Parathyroid adenoma (tissue), 2 donors: Measurements from ENCODE around the gene MDGA2.

Source experiments
- H2AFZ ChIP-seq: fragments of 300-600 bp; sonication (generic); one replicate; pipeline ENCODE4 v1.7.0; 2017; ENCODE audit warnings: antibody characterized with exemption, mild to moderate bottlenecking
- H3K27ac ChIP-seq: fragments of 300-600 bp; sonication (generic); one replicate; pipeline ENCODE4 v1.7.0; 2017
- H3K27me3 ChIP-seq: fragments of 300-600 bp; sonication (generic); one replicate; pipeline ENCODE4 v1.7.0; 2017; ENCODE audit warnings: low read length; ENCODE audit not compliant: control insufficient read depth, insufficient read depth
- H3K36me3 ChIP-seq: fragments of 300-600 bp; sonication (generic); one replicate; pipeline ENCODE4 v1.7.0; 2017; ENCODE audit warnings: low read length; ENCODE audit not compliant: control insufficient read depth, insufficient read depth
- H3K4me1 ChIP-seq: fragments of 300-600 bp; sonication (generic); one replicate; pipeline ENCODE4 v1.7.0; 2017; ENCODE audit warnings: control low read depth
- H3K4me2 ChIP-seq: fragments of 300-600 bp; sonication (generic); one replicate; pipeline ENCODE4 v1.7.0; 2017; ENCODE audit warnings: low read length
- H3K4me3 ChIP-seq: fragments of 300-600 bp; sonication (generic); one replicate; pipeline ENCODE4 v1.7.0; 2017; ENCODE audit warnings: low read depth, low read length
- H3K79me2 ChIP-seq: fragments of 300-600 bp; sonication (generic); one replicate; pipeline ENCODE4 v1.7.0; 2017; ENCODE audit warnings: control low read depth
- H3K9ac ChIP-seq: fragments of 300-600 bp; sonication (generic); one replicate; pipeline ENCODE4 v1.7.0; 2017; ENCODE audit warnings: mild to moderate bottlenecking
- H3K9me3 ChIP-seq: fragments of 300-600 bp; sonication (generic); one replicate; pipeline ENCODE4 v1.7.0; 2017; ENCODE audit warnings: low read length; ENCODE audit not compliant: control insufficient read depth
- TF ChIP-seq, protein P1 (sequence below): fragments of 300-600 bp; sonication (generic); IDR thresholded peaks from one replicate; pipeline ENCODE4 v1.7.0; 2017; ENCODE audit warnings: antibody characterized with exemption, mild to moderate bottlenecking
- donor health status: primary hyperparathyroidism.

The MDGA2 gene

GRCh38 chr14:47103771-47104170 is 571.6 kb downstream of the MDGA2 start:
- Histone ChIP-seq H3K27ac (no peak overlapping the region), H2AFZ (no peak overlapping the region), H3K79me2 (no peaks in the 10 kb centered on the region), H3K4me1 (no peaks in the 10 kb centered on the region), H3K4me3 (no peak overlapping the region), H3K9ac (no peak overlapping the region), H3K4me2 (no peak overlapping the region), H3K9me3 (no peaks in the 10 kb centered on the region), H3K36me3 (no peaks in the 10 kb centered on the region), H3K27me3 (no peaks in the 10 kb centered on the region)
- TF ChIP-seq, protein P1, sequence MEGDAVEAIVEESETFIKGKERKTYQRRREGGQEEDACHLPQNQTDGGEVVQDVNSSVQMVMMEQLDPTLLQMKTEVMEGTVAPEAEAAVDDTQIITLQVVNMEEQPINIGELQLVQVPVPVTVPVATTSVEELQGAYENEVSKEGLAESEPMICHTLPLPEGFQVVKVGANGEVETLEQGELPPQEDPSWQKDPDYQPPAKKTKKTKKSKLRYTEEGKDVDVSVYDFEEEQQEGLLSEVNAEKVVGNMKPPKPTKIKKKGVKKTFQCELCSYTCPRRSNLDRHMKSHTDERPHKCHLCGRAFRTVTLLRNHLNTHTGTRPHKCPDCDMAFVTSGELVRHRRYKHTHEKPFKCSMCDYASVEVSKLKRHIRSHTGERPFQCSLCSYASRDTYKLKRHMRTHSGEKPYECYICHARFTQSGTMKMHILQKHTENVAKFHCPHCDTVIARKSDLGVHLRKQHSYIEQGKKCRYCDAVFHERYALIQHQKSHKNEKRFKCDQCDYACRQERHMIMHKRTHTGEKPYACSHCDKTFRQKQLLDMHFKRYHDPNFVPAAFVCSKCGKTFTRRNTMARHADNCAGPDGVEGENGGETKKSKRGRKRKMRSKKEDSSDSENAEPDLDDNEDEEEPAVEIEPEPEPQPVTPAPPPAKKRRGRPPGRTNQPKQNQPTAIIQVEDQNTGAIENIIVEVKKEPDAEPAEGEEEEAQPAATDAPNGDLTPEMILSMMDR, result no peak

DNA sequence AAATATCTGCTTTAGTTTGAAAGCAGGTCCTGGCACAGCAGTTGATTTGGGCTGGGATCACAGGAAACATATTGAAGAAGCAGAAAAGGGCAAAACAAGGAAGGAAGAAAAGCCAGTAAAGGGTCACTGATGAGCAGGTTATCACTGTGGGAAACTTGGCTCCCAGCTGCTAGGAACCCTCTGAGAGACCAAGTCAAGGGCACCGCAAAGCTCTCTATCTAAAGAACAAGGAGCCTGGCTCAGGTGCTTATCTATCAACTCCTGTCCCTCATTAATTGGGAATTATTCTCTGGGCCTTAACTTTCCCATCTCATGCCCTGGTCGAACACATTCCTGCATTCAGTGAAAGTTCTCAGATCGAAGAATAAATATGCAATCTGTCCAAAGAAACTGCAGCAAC is 572.9 kb downstream of the MDGA2 start:
- no peak overlapping the region for H3K9ac ChIP-seq
- no peaks in the 10 kb centered on the region for H3K79me2 ChIP-seq
- H3K4me2 ChIP-seq, result no peak overlapping the region
- H3K27ac ChIP-seq, result no peak overlapping the region
- H3K4me3 ChIP-seq, result no peak overlapping the region
- no peaks in the 10 kb centered on the region for H3K36me3 ChIP-seq
- TF ChIP-seq, protein P1, result no peak
- no peak overlapping the region for H2AFZ ChIP-seq
- no peaks in the 10 kb centered on the region for H3K9me3 ChIP-seq
- H3K27me3 ChIP-seq, result no peaks in the 10 kb centered on the region
- H3K4me1 ChIP-seq, result no peaks in the 10 kb centered on the region

DNA sequence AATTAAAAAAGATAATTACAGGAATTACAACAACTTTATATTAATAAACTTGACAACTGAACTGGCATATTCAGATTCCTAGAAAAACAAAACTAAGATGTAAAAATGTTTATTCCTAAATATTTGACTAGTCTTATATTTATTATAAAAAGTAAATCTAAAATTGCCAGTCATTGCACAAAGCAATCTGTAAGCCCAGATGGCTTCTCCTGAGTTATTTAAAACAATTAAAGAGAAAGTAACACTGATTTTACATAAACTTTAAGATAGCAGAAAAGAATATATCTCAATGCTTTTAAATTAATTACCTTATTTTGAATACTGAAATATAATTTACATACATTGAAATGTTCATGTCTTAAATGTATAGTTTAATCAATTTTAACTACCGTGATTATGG is 589.7 kb downstream of the MDGA2 start:
- H3K79me2 ChIP-seq, result no peaks in the 10 kb centered on the region
- no peaks in the 10 kb centered on the region for H3K9me3 ChIP-seq
- no peaks in the 10 kb centered on the region for H3K27me3 ChIP-seq
- no peak overlapping the region for H3K4me2 ChIP-seq
- no peak overlapping the region for H3K4me3 ChIP-seq
- H3K9ac ChIP-seq, result no peak overlapping the region
- H3K36me3 ChIP-seq, result no peaks in the 10 kb centered on the region
- no peak overlapping the region for H2AFZ ChIP-seq
- no peaks in the 10 kb centered on the region for H3K4me1 ChIP-seq
- TF ChIP-seq, protein P1, result no peak
- H3K27ac ChIP-seq, result no peak overlapping the region

DNA sequence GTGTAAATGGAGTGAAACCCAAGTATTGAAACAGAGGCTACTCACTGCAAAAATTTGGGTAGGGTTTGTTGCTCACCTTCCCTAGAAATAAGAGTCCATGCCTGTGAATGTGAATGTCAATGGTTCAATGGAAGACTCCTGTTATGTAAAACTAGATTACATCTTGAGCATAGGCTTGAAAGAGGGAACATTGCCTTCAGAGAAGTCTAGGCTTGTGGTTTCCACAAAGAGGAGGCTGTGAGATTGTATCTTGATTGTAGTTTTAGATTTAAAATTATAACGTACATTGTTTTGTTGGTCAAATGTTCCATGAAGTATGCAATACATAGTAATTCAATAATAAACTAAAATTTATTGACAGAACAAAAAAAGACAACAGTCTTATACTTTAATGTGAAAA is 610.1 kb downstream of the MDGA2 start:
- H3K9ac ChIP-seq, result no peak overlapping the region
- H3K4me1 ChIP-seq, result no peaks in the 10 kb centered on the region
- no peaks in the 10 kb centered on the region for H3K79me2 ChIP-seq
- H3K4me2 ChIP-seq, result no peak overlapping the region
- no peaks in the 10 kb centered on the region for H3K27me3 ChIP-seq
- H3K27ac ChIP-seq, result no peak overlapping the region
- H2AFZ ChIP-seq, result no peak overlapping the region
- no peaks in the 10 kb centered on the region for H3K36me3 ChIP-seq
- H3K9me3 ChIP-seq, result no peaks in the 10 kb centered on the region
- no peak overlapping the region for H3K4me3 ChIP-seq
- TF ChIP-seq, protein P1, result no peak

DNA sequence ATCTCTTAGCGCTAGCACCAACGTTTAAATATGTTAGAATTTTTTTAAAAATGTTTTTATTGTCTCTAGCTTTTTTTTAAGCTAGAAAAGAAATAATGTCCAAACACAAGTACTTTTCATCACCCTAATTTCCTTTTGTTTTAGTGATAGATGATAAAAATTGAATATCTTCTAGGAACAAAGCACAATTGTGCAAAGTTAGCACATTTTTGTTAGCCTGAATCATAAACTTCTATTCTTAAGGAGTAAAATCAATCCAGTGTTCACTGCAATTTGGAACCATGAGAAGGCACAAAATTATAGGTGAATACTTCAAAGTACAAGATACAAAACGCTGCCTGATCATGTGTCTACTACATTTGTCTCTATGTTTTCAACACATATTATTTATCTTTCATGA is 615.4 kb downstream of the MDGA2 start:
- no peak overlapping the region for H3K4me2 ChIP-seq
- no peaks in the 10 kb centered on the region for H3K79me2 ChIP-seq
- H3K27ac ChIP-seq, result no peak overlapping the region
- H3K4me3 ChIP-seq, result no peak overlapping the region
- H3K36me3 ChIP-seq, result no peaks in the 10 kb centered on the region
- no peaks in the 10 kb centered on the region for H3K4me1 ChIP-seq
- no peak overlapping the region for H2AFZ ChIP-seq
- H3K27me3 ChIP-seq, result no peaks in the 10 kb centered on the region
- no peaks in the 10 kb centered on the region for H3K9me3 ChIP-seq
- TF ChIP-seq, protein P1, result no peak
- no peak overlapping the region for H3K9ac ChIP-seq
